HG03432 (cell line): ENCODE results near the gene INTS15.

ENCODE experiments used
- ATAC-seq: cut with Tn5 transposase; IDR thresholded peaks from one replicate; pipeline ENCODE4 v1.9.1; 2021; ENCODE audit warnings: mild to moderate bottlenecking, moderate library complexity; ENCODE audit not compliant: unreplicated experiment

Gene INTS15

DNA sequence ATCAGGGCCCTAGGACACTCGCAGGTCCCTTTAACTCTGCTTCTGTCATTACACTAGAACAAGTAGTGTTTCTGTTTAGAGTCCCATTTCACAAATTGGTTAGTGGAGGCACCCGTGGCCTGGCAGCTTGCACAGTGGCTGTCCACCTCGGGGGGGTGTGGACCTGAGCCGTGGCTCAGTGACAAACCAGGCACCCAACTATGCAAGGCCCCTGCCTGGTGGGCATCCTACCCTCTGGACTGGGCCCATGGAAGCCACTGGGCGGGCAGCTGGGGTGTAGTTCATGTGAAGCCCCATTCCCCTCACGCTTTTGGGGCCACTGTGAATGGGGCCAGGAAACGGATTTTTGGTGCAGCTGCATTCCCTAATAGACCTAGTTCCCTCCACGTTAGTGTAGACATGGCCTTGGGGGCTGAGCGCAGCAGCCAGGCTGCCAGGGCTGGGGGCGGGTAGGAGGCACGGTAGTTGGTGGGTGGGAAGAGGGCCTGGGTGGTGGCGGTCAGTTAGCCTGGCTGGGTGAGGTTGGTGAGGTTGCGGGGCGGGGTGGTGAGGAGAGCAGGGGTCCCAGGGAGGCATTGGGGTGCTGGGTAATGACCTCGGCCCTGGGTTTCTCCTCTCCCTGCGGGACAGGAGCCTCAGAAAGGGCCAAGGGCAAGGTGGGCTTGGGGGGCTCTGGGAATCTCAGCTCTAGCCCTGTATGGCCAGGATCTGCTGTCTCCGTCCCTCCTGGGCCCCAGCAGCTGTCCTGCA is 66.0 kb downstream of the INTS15 start:
- ATAC-seq: no peak

DNA sequence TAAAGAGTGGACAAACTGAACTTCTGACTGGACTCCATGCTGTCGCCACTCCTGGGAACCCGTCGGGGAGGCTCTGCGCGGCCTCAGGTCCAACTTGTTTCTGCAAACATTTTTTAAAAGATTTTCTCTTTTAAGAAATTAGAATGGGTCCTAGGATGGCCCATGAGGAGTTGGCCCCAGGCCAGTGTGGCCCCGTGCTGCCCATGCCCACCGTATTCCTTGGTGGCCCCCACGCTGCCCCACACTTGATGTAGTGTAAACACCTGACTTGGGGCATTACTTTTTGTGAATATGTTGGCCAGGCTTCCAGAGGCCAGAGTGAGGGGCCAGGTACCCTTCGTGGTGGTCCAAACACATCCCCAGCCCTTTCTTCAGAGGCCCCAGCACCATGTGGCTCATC is 66.6 kb downstream of the INTS15 start:
- no peak for ATAC-seq
